ENCODE data around the gene VPS41.

VPS41 gene

GRCh38 chr7:38851321-38851720 is 57.7 kb downstream of the VPS41 start:
- no peak for DNase-seq

- DNase-seq = no peak
These were observed 62.7 kb downstream of the VPS41 start for GRCh38 chr7:38846280-38846679.

- DNase-seq = no peak
These were observed 63.9 kb downstream of the VPS41 start for GRCh38 chr7:38844952-38845563.

- no peak for DNase-seq
These were observed 66.2 kb downstream of the VPS41 start for GRCh38 chr7:38842746-38843145.

- no peak for DNase-seq
These were observed 68.1 kb downstream of the VPS41 start for GRCh38 chr7:38840736-38841460.

- DNase-seq = no peak
These were observed 69.1 kb downstream of the VPS41 start for GRCh38 chr7:38839851-38840250.

- DNase-seq = no peak
These were observed 70.1 kb downstream of the VPS41 start for GRCh38 chr7:38838725-38839385.

- DNase-seq = no peak
These were observed 74.6 kb downstream of the VPS41 start for GRCh38 chr7:38834357-38834756.

GRCh38 chr7:38833329-38833728 is 75.7 kb downstream of the VPS41 start:
- no peak for DNase-seq

GRCh38 chr7:38831259-38831996 is 77.6 kb downstream of the VPS41 start:
- no peak for DNase-seq

GRCh38 chr7:38830826-38831225 is 78.2 kb downstream of the VPS41 start:
- DNase-seq = no peak

- DNase-seq = no peak
These were observed 79.4 kb downstream of the VPS41 start for GRCh38 chr7:38829488-38830165.

GRCh38 chr7:38828026-38828425 is 81.0 kb downstream of the VPS41 start:
- no peak for DNase-seq

- DNase-seq = no peak
These were observed 83.1 kb downstream of the VPS41 start for GRCh38 chr7:38825721-38826440.

GRCh38 chr7:38824948-38825347 is 84.0 kb downstream of the VPS41 start:
- DNase-seq = no peak

GRCh38 chr7:38822549-38822948 is 86.4 kb downstream of the VPS41 start:
- no peak for DNase-seq

- no peak for DNase-seq
These were observed 88.4 kb downstream of the VPS41 start for GRCh38 chr7:38820571-38820970.

- no peak for DNase-seq
These were observed 89.5 kb downstream of the VPS41 start for GRCh38 chr7:38819463-38819862.

GRCh38 chr7:38817526-38817925 is 91.5 kb downstream of the VPS41 start:
- no peak for DNase-seq

GRCh38 chr7:38813768-38814167 is 95.2 kb downstream of the VPS41 start:
- no peak for DNase-seq

GRCh38 chr7:38806912-38807311 is 102.1 kb downstream of the VPS41 start:
- DNase-seq = no peak

- DNase-seq = no peak
These were observed 107.2 kb downstream of the VPS41 start for GRCh38 chr7:38801786-38802185.
